ENCODE results near the gene USP24.
"Not testable (repeated sequence)": the region's sequence is repeated elsewhere in the genome, so short reads cannot be mapped to it uniquely, and the experiment has no call there.

The USP24 gene

DNA sequence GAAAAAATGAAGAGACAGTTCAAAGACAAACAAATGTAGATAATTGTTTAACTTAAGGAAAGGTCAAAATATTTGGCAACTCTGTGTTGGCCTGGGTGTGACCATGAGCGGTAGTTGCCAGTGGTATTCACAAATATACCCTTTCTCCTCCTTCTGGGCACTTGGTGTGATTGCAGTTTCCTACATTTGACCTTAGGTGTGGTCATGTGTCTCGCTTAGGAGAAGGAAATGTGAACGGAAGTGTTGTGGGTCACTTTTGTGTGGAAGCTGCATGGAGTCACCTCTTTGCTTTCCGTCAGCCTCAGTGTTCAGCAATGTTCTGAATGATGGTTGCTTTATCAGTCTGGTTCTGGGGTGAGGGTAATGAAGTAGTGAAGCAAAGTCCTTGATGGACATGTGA is 179.3 kb downstream of the USP24 start:
- H3K4me3 ChIP-seq (ENCODE audit: insufficient read depth, low read depth, low read length, poor library complexity, severe bottlenecking) = no peak overlapping the region
- no peaks in the 10 kb centered on the region for H3K4me1 ChIP-seq (ENCODE audit: control insufficient read depth, insufficient read depth, low read length, poor library complexity, severe bottlenecking)
- no peaks in the 10 kb centered on the region for H3K36me3 ChIP-seq (ENCODE audit: control insufficient read depth, insufficient read depth, low read length)
- no peak overlapping the region for H3K27ac ChIP-seq (ENCODE audit: insufficient read depth, low read length, poor library complexity, severe bottlenecking)
- H3K9me3 ChIP-seq (ENCODE audit: control insufficient read depth, low read length) = no peaks in the 10 kb centered on the region
- peaks cover 11% of the 10 kb centered on the region for H3K27me3 ChIP-seq (replicated peaks; ENCODE audit: control insufficient read depth, insufficient read depth, low read length, poor library complexity, severe bottlenecking)
- DNase-seq = no peak

DNA sequence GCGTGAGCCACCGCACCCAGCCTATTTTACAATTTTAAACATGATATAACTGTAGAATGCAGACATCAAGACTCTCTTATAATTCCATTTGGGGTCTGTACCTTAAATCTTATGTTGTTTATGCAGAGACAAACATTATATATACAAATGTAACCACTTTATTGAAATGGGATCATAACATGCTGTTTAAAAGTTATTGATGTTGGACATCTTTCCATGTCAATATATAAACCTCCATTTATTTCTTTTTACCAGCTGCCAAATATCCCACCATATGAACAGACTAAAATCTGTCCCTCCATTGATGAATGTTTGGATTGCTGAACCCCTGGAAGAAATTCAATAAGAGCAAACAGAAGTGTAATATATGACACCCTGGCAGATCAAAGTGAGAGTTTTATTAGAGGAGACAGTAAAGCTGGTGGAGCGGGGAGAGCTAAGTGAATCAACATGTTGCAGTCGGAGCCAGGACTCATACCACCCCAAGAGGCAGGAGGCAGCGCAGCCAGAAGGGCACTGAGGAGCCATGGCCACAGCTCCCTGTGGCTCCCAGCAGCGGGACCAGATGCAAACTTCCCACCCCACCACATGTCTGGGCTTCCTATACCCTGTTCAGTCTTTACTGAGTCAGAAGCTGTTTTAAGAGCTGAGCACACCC is 180.6 kb downstream of the USP24 start:
- H3K36me3 ChIP-seq (ENCODE audit: control insufficient read depth, insufficient read depth, low read length) = no peaks in the 10 kb centered on the region
- no peak for DNase-seq
- H3K4me3 ChIP-seq (ENCODE audit: insufficient read depth, low read depth, low read length, poor library complexity, severe bottlenecking) = no peak overlapping the region
- no peaks in the 10 kb centered on the region for H3K9me3 ChIP-seq (ENCODE audit: control insufficient read depth, low read length)
- no peaks in the 10 kb centered on the region for H3K4me1 ChIP-seq (ENCODE audit: control insufficient read depth, insufficient read depth, low read length, poor library complexity, severe bottlenecking)
- H3K27ac ChIP-seq (ENCODE audit: insufficient read depth, low read length, poor library complexity, severe bottlenecking) = no peak overlapping the region
- peaks cover 11% of the 10 kb centered on the region for H3K27me3 ChIP-seq (replicated peaks; ENCODE audit: control insufficient read depth, insufficient read depth, low read length, poor library complexity, severe bottlenecking)

DNA sequence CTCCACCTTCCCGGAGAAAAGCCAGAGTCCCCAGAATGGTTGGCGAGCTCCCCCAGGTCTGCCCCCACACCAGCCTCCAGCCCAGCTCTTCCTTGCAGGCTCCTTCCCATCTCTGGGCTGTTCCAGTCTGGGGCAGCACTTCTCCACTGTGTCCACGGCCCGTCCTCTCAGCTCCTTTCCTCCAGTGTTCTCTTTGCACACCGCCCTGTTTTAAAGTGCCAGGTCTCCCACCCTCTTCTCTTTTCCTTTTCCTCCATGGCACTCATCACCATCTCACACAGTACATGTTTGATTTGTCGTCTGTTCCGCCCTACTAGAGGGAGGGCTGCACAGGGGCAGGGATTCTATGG is 181.9 kb downstream of the USP24 start:
- no peaks in the 10 kb centered on the region for H3K36me3 ChIP-seq (ENCODE audit: control insufficient read depth, insufficient read depth, low read length)
- H3K27ac ChIP-seq (ENCODE audit: insufficient read depth, low read length, poor library complexity, severe bottlenecking) = no peak overlapping the region
- DNase-seq = no peak
- H3K9me3 ChIP-seq (ENCODE audit: control insufficient read depth, low read length) = no peaks in the 10 kb centered on the region
- peaks cover 11% of the 10 kb centered on the region for H3K27me3 ChIP-seq (replicated peaks; ENCODE audit: control insufficient read depth, insufficient read depth, low read length, poor library complexity, severe bottlenecking)
- no peak overlapping the region for H3K4me3 ChIP-seq (ENCODE audit: insufficient read depth, low read depth, low read length, poor library complexity, severe bottlenecking)
- no peaks in the 10 kb centered on the region for H3K4me1 ChIP-seq (ENCODE audit: control insufficient read depth, insufficient read depth, low read length, poor library complexity, severe bottlenecking)

DNA sequence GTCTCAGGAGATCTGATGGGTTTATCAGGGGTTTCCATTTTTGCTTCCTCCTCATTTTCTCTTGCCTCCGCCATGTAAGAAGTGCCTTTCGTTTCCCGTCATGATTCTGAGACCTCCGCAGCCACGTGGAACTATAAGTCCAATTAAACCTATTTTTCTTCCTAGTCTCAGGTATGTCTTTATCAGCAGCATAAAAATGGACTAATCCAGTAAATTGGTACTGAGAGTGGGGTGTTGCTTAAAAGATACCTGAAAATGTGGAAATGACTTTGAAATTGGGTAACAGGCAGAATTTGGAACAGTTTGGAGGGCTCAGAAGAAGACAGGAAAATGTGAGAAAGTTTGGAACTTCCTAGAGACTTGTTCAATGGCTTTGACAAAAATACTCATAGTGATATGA is 184.1 kb downstream of the USP24 start:
- H3K27ac ChIP-seq (ENCODE audit: insufficient read depth, low read length, poor library complexity, severe bottlenecking); H3K4me1 ChIP-seq (ENCODE audit: control insufficient read depth, insufficient read depth, low read length, poor library complexity, severe bottlenecking); H3K4me3 ChIP-seq (ENCODE audit: insufficient read depth, low read depth, low read length, poor library complexity, severe bottlenecking); DNase-seq; H3K9me3 ChIP-seq (ENCODE audit: control insufficient read depth, low read length); H3K36me3 ChIP-seq (ENCODE audit: control insufficient read depth, insufficient read depth, low read length); H3K27me3 ChIP-seq (replicated peaks; ENCODE audit: control insufficient read depth, insufficient read depth, low read length, poor library complexity, severe bottlenecking): not testable (repeated sequence)

DNA sequence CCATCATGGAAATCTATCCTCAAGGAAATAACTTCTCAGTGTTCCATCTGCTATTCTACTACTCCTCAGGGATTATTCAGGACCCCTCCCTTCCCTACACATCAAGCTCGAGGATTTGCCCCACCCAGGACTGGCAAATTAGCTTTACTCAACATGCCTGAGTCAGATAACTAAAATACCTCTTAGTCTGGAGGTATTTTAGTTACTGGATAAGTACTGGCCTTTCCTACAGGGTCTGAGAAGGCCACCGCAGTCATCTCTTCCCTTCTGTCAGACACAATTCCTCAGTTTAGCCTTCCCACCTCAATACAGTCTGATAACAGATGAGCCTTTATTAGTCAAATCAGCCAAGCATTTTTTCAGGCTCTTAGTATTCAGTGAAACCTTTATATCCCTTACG is 188.5 kb downstream of the USP24 start:
- H3K4me1 ChIP-seq (ENCODE audit: control insufficient read depth, insufficient read depth, low read length, poor library complexity, severe bottlenecking); H3K27ac ChIP-seq (ENCODE audit: insufficient read depth, low read length, poor library complexity, severe bottlenecking); DNase-seq; H3K27me3 ChIP-seq (replicated peaks; ENCODE audit: control insufficient read depth, insufficient read depth, low read length, poor library complexity, severe bottlenecking); H3K36me3 ChIP-seq (ENCODE audit: control insufficient read depth, insufficient read depth, low read length); H3K4me3 ChIP-seq (ENCODE audit: insufficient read depth, low read depth, low read length, poor library complexity, severe bottlenecking); H3K9me3 ChIP-seq (ENCODE audit: control insufficient read depth, low read length): not testable (repeated sequence)

DNA sequence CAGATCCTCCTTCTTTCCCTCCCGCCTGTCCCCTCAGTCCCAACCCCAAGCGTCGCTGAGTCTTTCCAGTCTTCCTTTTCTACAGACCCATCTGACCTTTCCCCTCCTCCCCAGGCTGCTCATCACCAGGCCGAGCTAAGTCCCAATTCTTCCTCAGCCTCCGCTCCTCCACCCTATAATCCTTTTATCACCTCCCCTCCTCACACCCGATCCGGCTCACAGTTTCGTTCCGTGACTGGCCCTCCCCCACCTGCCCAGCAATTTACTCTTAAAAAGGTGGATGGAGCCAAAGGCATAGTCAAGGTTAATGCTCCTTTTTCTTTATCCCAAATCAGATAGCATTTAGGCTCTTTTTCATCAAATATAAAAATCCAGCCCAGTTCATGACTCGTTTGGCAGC is 191.0 kb downstream of the USP24 start:
- H3K4me1 ChIP-seq (ENCODE audit: control insufficient read depth, insufficient read depth, low read length, poor library complexity, severe bottlenecking); H3K4me3 ChIP-seq (ENCODE audit: insufficient read depth, low read depth, low read length, poor library complexity, severe bottlenecking); H3K27ac ChIP-seq (ENCODE audit: insufficient read depth, low read length, poor library complexity, severe bottlenecking); H3K36me3 ChIP-seq (ENCODE audit: control insufficient read depth, insufficient read depth, low read length); DNase-seq; H3K9me3 ChIP-seq (ENCODE audit: control insufficient read depth, low read length); H3K27me3 ChIP-seq (replicated peaks; ENCODE audit: control insufficient read depth, insufficient read depth, low read length, poor library complexity, severe bottlenecking): not testable (repeated sequence)

DNA sequence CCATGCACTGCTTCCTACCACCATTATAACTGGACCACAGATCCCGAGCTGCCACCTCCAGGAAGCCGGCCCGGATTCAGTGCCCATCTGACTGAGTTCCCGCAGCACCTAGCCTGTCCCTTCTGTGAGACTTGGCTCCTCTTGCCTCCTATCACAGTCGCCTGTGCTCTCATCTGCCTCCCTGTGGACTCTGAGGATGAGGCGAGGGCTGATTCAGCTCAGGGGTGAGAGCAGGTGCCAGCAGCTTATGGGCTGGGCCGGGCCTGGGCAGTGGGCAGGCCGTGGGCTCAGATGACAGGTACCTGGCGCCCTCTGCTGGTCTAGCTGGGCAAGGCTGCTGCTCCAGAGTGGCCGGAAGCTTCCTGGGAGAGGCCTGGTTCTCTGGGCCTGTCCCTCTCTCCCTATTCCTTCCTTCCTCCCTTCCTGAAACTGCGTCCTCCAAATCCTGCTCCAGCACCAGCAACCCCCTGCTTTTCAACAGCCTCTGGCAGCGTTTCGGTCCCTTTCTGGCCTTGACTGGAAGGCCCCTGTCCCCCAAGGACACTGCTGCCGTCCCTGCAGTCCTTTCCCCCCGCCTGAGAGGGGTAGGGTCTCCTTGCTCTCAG is 193.1 kb downstream of the USP24 start:
- Histone ChIP-seq H3K27ac (ENCODE audit: insufficient read depth, low read length, poor library complexity, severe bottlenecking) (no peak overlapping the region), H3K4me1 (ENCODE audit: control insufficient read depth, insufficient read depth, low read length, poor library complexity, severe bottlenecking) (no peaks in the 10 kb centered on the region), H3K9me3 (ENCODE audit: control insufficient read depth, low read length) (no peaks in the 10 kb centered on the region), H3K4me3 (ENCODE audit: insufficient read depth, low read depth, low read length, poor library complexity, severe bottlenecking) (no peak overlapping the region), H3K36me3 (ENCODE audit: control insufficient read depth, insufficient read depth, low read length) (no peaks in the 10 kb centered on the region), H3K27me3 (replicated peaks; ENCODE audit: control insufficient read depth, insufficient read depth, low read length, poor library complexity, severe bottlenecking) (peaks cover 4% of the 10 kb centered on the region)
- peak; percentile 22 to 45 (median 23) for DNase-seq

DNA sequence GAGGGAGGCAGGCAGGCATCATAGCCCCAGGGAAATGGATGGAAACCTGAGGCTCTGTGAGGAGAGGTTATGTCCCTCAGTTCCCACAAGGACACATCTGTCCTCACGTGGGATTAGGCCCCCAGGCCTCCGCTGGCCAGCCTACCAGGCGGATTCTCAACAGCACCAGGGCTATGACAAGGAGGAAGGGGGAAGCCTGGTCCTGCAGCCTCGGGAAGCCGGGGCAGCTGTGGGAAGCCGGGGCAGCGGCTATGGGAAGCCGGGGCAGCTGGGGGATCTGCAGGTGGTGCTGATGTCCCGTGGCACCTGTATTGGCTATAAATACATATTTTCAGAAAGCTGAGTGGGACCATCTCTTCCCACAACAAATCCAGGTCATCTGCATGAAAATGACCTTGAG is 196.8 kb downstream of the USP24 start:
- no peaks in the 10 kb centered on the region for H3K36me3 ChIP-seq (ENCODE audit: control insufficient read depth, insufficient read depth, low read length)
- no peak overlapping the region for H3K4me3 ChIP-seq (ENCODE audit: insufficient read depth, low read depth, low read length, poor library complexity, severe bottlenecking)
- no peak for DNase-seq
- no peaks in the 10 kb centered on the region for H3K9me3 ChIP-seq (ENCODE audit: control insufficient read depth, low read length)
- H3K27me3 ChIP-seq (replicated peaks; ENCODE audit: control insufficient read depth, insufficient read depth, low read length, poor library complexity, severe bottlenecking) = peaks cover 4% of the 10 kb centered on the region
- H3K27ac ChIP-seq (ENCODE audit: insufficient read depth, low read length, poor library complexity, severe bottlenecking) = no peak overlapping the region
- no peaks in the 10 kb centered on the region for H3K4me1 ChIP-seq (ENCODE audit: control insufficient read depth, insufficient read depth, low read length, poor library complexity, severe bottlenecking)
